A204.1 (cell line): ENCODE data around the gene ANKLE1.

ENCODE experiments used
- FAIRE-seq: peaks from 2 replicates; lab custom pipeline; 2012; peaks lifted over from hg19 to GRCh38; lab: Jason Lieb, UNC

ANKLE1 gene

DNA sequence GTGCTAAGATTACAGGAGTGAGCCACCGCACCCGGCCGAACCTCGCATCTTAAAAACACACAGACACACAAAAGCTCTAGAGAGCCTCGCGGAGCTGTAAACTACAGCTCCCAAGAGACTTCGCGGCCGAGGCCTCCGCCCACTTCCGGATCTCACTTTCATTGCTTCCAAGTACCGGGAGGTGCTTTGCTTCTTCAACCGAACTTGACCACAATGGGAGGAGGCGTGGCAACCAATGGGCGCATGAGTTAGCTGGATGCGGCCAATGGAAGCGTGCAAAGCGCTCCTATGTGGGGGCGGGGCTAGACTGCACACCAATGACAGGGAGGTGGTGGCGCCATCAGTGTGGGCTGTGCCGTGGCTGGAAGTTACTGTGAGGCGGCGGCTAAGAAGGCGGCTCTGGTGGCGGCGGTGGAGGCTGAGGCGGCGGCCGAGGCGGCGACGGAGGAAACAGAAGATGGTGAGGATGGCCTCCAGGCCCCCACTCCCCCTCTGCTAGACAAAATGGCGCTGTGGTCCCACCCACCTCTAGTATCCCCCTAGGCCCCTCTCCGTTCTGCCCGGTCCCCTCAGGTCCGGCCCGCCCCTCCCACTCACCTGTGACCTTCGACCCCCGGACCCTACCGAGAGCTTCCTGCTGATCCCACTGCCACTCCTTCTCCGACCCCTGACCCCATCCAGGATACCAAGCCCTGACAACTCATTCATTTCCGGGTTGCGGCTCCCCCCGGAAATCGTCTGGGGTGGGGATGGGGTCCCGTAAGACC is 27.7 kb downstream of the ANKLE1 start, which contains the start of gene DDA1:
TSS of gene DDA1 (plus strand) at position 366 of the 767 bp plus-strand sequence. CDS start at position 458, 92 bp downstream.
- FAIRE-seq = peak; percentile 99

DNA sequence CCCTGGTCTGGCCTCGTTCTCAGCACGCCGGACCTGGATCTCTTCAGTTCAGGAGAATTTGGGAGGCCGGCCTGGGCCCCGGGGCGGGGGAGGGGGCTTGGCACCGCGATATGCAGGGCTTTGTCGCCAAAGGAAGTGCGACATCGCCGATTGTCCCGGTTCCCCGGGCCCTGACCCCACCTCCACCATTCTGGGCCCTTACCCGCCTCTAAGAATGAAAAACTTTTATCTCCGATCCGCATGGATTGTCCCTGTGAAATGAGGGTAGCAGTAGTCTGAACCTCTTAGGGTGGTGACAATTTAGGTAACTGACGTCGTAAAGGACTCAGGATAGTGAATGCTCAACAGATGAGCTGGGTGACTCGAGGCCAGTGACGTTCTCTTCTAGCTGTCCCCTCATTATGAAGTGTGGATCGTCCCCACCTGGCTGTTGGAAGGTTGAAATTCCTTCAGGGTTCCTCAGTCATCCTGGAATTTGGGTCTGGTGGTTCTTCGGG is 28.3 kb downstream of the ANKLE1 start:
- FAIRE-seq = no peak

DNA sequence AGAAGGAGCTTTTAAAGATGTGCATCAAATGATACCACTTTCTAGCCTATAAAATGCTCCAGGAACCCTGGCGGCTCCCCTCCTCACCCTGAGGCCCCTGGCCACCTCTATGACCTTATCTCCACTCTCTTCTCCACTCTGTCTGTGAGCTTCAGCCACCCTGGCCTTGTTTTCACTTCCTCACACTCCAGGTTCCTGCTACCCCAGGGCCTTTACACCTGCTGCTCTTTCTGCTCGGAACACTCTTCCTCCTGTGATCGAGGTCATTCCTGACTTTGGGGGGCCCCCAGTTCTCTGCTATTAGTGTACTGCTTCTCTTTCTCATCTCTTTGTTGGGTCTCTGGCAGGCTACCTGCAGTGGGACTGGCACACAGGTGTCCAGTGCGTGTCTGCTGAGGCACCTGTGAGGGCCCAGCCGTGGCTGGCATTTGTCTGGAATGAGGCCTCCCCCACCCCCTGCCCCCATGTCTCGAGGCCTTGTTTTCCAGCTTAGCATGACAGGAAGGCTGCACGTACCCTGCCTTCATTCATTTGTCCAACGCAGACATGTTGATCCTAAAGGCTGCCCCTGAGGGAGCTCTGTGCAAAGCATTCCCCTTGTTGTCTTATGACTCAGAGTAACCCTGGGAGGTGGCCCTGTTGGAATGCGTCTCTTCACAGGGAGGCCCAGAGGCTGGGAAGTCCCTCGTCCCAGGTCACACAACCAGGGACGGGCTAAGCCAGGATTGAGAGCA is 29.9 kb downstream of the ANKLE1 start:
- no peak for FAIRE-seq

DNA sequence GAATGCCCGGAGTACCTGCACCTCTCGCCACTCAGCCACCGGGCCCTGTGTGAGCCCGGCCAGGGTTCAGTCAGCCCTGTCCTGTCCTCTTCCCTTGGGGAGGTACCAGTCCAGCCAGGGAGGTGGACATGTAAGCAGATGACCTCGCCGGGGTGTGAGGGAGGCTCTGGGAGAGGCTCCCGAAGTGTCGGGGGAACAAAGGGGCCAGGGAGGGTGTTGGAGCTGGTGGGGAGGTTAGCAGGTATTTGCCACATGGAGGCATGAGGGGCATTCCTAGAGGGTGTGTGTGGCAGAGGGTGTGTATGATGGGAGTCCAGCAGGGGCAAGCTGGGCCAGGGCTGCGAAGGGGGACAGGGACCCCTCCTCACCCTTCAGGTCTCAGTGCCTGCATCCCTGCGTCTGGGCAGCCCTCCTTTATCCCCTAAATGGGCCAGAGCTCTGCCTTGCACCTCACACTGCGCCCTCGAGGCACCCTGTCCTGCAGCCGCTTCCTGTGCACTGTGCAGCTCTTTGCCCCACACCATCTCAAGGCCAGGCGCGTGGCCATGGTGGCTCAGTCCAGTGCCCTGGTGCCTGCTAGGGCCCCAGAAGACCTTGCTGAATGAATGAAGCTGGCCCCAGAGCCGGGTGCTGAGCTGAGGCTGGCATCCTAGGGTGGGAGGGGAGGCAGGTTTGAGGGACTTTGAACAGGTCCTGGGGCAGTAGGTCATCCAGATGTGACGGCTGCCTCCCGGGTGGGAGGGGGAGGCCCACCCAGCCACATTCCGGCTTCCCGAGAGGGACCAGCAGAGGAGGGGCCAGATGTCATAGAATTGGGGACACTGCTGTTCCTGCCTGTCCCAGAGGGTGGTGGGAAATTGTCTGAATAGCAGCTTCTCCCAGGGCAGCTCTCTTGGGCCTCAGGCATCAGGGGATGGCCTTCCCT is 30.8 kb downstream of the ANKLE1 start:
- no peak for FAIRE-seq

DNA sequence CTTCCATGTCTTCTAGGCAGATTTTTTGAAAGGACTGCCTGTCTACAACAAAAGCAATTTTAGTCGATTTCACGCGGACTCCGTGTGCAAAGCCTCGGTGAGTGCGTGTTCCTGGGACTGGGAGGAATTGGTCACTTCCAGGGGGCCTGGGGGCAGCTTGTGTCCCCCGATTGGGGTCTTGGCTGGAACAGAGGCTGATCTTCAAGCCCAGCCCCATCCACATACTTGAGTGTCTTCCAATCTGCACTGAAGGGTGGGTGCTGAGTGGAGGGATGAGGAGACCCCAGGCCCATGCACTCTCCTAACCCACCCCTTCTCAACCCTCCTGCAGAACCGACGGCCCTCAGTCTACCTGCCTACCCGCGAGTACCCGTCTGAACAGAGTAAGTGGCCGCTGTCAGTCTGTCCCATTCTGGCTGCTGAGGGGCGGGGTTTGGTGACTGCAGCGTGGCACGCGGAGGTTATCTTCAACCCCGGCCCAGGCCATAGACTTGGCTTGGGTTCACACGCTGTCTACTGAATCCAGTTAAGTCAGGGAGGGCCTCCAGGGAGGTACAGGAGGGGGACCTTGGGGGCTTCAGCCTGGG is 32.4 kb downstream of the ANKLE1 start:
- no peak for FAIRE-seq

DNA sequence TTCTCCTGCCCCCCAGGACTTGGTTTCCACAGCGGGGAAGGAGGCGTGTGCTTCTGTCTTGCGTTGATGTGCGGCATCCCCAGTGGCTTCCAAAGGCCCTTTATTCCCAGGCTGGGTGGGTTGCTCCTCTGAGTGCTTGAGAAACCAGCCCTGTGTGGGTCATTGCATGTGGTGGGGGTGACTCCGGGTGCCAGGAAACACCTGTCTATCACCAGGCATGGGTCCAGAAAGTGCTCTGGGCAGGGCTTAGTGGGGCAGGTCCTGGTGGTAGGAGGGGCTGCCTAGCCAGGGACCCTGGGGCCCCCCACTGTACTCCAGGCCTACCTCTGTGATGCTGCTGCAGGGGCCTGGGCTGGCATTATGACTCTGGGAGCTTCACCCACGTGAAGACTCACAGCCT is 37.3 kb downstream of the ANKLE1 start:
- FAIRE-seq = no peak

DNA sequence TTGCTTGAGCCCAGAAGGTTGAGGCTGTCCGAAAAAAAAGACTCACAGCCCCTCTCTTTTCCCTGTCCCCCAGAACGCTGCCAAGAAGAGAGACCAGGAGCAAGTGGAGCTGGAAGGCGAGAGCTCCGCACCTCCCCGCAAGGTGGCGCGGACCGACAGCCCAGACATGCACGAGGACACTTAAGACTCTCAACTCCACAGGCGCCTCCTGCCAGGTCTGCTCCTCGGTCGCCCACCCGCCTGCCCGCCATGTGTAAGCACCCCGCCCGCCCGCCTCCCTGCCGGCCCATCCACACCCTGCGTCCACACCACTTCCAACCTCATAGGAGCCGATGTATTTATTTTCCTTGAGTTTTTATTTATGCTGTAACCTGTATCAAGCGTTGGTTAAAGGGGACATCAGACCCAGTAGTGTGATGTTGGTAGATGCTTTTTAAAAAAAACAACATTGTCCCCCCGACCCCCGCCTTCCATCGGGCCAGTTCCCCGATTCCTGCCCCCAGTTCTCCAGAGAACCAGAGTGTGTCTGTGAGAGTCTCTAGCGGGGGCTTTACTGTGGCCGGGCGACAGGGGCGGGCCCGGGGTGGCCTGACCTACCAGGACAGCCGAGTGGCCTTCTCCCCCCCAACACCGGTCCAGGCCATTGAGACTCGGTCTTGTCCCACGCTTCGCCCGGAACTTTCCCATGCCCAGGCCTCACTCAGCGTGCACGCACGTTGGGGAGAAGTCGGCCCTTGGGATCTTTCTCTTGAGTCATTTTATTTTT is 38.0 kb downstream of the ANKLE1 start:
- no peak for FAIRE-seq

DNA sequence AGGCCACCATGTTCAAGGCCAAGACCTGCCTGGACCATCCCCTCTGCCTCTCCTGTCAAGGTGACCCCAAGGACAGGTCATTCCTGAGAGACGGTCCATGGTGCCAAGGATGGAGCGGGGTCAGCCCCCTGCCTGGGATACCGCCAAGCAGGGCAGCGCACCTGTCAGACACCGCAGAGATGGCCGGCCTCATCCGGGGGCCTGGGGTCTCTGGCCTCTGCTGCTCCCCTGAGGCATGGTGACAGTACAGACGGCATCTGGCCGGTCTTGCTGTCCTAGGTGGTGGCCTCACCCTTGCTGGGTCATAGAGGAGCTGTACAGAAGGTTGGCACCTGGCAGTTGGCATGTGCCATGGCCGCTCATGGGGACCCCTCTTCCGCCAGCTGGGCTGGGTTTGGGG is 38.7 kb downstream of the ANKLE1 start:
- no peak for FAIRE-seq

DNA sequence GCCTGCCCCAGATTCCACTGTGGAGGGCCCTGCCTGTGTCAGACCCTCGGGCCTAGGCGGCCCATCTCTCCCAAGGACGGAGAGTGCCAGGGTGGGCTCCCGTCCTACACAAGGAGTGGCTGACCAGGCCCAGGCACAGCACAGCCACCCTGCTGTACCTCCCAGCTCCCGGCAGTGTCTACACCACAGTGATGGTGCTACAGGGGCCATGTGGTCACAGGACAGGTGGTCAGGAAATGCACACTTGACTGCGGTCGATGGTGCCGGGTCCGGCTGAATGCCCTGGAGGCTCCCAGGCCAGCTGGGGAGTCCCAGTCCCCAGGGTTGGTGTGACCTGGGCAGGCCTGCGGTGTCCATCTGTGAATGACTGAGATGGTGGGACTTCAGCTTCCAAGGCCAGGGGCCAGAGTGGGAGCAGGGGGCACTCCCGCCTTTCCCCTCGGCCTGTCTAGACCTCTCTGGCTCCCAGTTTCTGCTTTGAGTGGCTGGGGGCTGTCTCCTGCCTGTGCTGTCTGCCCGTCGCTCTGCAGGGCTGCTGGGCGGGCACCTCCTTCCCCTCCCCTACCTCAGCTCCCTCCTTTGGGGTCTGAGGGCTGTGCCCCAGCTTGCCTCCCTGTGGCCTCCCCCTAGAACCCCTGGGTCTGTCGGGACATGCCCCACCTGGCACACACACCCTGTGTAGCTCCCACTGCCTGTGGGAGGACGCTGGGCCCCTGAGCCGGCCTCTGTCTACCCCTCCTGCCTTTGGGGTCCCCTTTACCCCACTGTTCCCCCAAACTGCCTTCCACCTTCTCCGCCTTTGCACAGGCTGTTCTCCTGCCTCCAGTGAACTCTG is 40.2 kb downstream of the ANKLE1 start:
- no peak for FAIRE-seq

DNA sequence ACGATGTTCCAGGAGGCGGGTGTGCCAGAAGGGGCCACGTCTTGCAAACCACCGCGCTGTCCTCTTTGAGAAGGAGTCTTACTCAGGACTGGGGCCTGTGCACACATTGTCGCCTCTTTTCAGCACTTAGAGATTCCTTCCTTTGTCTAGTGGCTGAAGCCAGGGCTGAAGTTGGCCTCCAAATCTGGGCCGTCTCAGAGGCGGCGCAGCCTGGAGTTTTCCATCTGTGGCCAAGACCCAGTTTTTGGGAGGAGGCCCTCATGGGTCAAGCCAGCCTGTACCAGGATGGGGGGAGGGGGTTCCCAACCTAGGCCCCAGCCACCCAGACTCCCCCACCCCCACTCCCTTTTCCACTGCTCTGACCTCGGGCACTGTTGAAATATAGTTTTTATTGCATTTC is 41.2 kb downstream of the ANKLE1 start:
- FAIRE-seq = no peak

DNA sequence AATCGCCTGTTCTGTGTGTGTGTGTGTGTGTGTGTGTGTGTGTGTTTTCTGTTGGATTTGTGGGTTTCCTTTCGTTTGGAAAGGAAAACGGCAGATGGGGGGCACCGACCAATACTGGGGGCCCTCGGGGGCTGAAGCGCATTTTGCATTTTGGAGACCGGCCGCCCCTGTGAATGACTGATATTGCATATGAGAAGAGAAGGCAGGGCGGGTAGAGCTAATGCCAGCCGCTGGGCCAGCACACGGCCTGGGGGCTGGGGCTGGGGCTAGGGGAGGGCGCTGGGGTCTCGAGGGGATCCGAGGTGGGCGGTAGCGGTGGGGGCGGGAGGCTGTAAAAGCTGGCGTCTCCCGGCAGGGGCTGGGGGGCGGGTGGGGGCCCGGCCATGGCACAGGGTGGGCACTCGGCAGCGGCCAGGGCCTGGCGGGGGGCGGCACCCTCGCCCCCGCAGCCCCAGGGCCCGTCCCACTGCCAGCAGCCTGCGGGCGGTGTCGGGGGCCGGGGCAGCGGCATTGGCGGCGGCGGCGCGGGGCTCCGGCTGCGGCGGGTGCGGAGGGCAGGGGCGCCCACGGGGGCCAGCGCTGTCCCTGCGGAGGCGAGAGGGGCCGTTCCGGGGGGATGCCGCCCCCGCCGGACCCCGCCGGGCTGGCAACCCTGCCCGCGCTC is 41.7 kb downstream of the ANKLE1 start:
- no peak for FAIRE-seq

DNA sequence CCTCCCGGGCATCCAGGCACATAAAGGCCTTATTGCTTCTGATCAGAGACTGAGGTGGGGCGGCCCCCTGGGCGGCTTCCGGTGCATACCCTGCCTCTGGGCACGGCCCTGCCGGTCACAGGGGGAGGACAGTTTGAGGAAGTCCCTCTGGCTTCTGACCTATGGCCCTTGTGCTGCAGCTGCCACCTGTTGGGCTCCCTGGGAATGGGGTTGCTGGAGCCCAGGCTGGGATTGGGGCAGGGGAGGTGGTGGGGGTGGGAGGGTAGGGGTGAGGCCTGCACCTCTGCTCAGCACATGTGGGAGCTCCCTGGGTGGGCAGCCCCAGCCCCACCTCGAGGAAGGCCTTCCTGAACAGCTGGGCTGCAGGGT is 42.2 kb downstream of the ANKLE1 start:
- FAIRE-seq = no peak

DNA sequence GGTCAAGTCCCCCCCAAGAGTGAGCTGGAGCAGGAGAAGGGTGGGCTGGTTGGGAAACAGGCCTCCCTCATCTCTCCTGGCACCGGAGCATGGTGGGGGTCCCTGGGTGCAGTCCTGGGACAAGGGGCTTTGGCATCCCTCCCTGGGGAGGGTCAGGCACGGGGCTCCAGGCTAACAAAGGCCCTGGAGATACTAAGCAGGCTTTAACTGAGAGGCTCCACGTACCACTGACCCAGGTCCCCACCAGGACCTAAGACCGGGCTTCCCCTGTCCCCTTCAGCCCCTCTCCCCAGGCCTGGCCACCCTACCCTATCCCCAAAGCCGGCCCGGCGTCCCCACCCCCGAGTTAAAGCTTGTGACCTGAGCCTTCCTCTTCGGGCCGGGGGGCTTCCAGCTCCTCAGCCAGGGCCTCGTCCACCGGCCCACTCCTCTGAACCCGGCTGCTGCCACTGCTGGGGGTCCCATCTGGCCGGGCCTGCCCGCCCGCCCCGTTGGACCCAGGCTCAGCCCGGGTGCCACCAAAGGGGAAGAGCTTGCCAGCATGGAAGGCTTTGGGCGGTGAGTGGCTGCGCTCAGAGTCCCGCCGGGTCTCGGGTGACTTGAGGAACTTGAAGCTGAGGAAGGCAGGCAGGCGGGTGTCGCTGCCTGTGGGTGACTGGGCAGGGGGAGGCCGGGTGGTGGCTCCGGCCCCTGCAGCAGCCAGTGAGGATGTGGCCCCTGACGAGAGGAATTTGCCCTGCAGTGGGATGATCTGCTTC is 42.8 kb downstream of the ANKLE1 start:
- FAIRE-seq = no peak

DNA sequence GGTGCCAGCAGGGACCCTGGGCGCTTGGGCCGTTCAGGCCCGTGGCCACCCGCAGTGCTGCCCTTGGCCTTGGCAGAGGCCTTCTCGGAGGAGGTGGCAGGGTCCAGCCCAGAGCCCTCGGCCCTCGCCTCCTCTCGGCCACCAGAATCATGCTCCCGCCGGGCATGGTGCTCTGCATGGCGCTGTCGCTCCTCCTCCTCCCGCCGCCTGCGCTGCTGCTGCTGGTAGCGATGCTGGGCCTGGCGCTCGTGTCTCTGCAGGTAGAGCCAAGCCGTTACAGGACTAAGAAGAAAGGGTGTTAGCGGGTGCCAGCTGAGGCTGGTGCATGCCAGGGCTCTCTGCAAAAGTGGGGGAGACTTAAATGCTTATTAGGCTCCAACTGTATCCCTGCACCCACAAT is 43.4 kb downstream of the ANKLE1 start:
- no peak for FAIRE-seq

DNA sequence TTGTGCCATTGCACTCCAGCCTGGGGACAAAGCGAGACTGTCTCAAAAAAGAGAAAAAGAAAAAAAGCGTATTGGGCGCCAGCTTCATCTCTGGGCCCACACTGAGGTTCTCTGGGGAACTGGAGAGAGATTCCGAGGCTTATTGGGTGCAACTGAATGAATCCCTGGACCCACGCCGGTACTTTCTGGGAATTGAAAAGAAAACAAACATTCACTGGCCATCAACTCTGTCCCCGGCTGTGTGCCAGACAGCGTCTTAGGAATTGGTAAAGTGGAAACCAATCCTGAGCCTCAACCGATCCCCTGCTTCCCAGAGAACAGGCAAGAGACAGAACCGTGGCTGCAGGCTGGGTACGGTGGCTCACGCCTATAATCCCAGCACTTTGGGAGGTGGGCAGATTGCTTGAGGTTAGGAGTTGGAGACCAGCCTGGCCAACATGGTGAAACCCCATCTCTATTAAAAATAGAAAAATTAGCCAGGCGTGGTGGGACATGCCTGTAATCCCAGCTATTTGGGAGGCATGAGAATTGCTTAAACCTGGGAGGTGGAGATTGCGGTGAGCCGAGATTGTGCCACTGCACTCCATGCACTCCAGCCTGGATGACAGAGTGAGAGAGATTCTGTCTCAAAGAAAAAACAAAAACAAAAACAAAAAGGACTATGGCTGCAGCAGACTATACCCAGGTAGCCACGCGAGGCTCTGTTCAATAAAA is 44.3 kb downstream of the ANKLE1 start:
- FAIRE-seq = no peak

DNA sequence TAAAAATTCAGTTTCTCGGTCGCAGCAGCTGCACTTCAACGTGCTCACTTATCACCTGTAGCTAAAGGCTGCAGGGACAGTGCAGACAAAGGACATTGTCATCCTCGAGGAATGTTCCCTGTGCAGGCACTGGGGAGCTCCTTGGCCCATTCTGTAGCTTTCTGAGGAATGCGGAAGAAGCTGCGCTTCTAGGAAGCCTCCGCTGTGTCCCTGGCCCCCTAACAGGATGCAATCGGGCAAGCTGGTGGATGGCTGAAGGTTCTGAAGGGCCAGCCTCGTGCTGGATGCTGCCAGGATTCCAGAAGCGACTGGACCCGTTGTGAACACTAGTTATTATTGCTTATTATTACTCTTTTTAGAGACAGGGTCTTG is 44.9 kb downstream of the ANKLE1 start:
- FAIRE-seq = no peak

DNA sequence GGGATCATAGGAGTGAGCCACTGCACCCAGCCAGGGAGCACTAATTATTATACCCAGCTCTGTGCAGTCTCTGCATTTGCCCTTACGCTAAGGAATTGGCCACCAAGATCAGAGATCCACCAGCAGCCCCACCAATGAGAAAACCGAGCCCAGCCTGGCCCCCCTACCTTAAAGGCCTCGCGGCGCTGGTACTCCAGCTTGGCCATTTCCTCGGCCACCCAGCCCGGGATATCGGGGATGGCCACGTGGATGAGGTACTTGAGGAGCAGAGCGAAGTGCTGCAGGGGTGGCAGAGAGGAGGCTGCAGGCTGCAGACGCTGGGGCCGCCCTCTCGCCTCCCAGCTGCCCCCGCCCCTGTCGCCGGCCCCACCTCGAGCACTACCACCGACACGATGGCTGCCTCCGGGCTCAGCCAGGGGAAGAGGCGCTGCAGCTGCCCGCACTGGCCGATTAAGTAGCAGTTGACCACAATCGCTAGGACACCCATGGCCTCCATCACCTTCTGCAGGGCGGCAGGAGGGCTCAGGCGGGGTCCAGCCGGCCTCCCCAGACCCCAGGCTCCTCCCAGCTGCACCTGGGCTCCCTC is 45.5 kb downstream of the ANKLE1 start:
- FAIRE-seq = no peak
